ENCODE measurements around the gene MCTP2.

Gene MCTP2

GRCh38 chr15:94375997-94376396 is 144.6 kb downstream of the MCTP2 start:
- no peak for TF ChIP-seq CTCF (IDR thresholded peaks at IDR 0.05; ENCODE audit: insufficient read depth, low read length, missing control alignments)
- DNase-seq (ENCODE audit: low read depth, low spot score): no peak
- CTCF ChIA-PET: no interaction called here
- POLR2A ChIA-PET: no interaction called here
- H3K4me3 ChIP-seq (ENCODE audit: low read depth, low read length): no peak overlapping the region

- no peak for DNase-seq (ENCODE audit: low read depth, low spot score)
- no peak for TF ChIP-seq CTCF (IDR thresholded peaks at IDR 0.05; ENCODE audit: insufficient read depth, low read length, missing control alignments)
- CTCF ChIA-PET: no interaction called here
- no peak overlapping the region for H3K4me3 ChIP-seq (ENCODE audit: low read depth, low read length)
- POLR2A ChIA-PET: no interaction called here
Measured at GRCh38 chr15:94379986-94380385, 148.6 kb downstream of the MCTP2 start.

GRCh38 chr15:94380798-94381197 is 149.4 kb downstream of the MCTP2 start:
- no peak for TF ChIP-seq CTCF (IDR thresholded peaks at IDR 0.05; ENCODE audit: insufficient read depth, low read length, missing control alignments)
- ChIA-PET CTCF (no interaction called here), POLR2A (no interaction called here)
- H3K4me3 ChIP-seq (ENCODE audit: low read depth, low read length): no peak overlapping the region
- no peak for DNase-seq (ENCODE audit: low read depth, low spot score)

GRCh38 chr15:94381384-94381783 is 150.0 kb downstream of the MCTP2 start:
- no peak for DNase-seq (ENCODE audit: low read depth, low spot score)
- ChIA-PET CTCF (no interaction called here), POLR2A (no interaction called here)
- no peak overlapping the region for H3K4me3 ChIP-seq (ENCODE audit: low read depth, low read length)
- no peak for TF ChIP-seq CTCF (IDR thresholded peaks at IDR 0.05; ENCODE audit: insufficient read depth, low read length, missing control alignments)

DNA sequence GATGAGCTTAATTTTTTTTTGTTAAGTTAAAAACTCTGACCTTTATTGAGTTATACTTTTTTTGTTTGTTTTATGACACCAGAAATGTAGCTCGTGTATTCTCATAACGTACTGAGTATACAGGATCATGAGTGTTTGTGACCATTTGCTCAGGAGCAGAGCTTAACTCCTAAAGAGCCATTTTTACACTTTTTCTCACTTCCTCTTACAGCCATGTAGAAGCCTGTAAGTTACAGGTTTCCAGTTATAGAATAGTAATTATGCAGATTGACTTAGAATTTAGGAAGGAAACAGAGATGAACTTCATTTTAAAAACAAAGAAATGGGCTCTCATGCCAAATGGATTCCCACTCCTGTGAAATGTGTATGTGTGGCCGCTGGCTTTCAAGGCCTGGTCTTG is 151.7 kb downstream of the MCTP2 start:
- no peak for TF ChIP-seq CTCF (IDR thresholded peaks at IDR 0.05; ENCODE audit: insufficient read depth, low read length, missing control alignments)
- H3K4me3 ChIP-seq (ENCODE audit: low read depth, low read length): no peak overlapping the region
- no peak for DNase-seq (ENCODE audit: low read depth, low spot score)
- CTCF ChIA-PET: interaction anchor here (0.6 kb wide), 1 partner anchor 59 kb away, joined by 3 read pairs; no protein-coding TSS in a partner anchor
- POLR2A ChIA-PET: no interaction called here

DNA sequence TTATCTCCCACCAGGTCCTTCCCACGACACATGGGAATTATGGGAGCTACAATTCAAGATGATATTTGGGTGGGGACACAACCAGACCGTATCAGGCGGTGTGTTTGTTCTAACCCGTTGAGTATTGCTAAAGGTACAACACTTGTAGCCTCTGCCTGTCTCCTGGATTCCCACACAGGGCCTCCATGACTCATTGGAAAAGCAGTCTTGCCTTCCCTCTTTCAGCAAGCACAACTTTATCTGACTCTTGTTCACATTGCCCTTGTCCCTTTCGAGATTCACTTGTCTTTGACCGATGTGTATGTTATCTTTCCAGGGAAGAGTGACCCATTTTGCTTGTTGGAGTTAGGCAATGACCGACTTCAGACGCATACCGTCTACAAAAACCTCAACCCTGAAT is 152.3 kb downstream of the MCTP2 start:
- TF ChIP-seq CTCF (IDR thresholded peaks at IDR 0.05; ENCODE audit: insufficient read depth, low read length, missing control alignments): no peak
- no peak for DNase-seq (ENCODE audit: low read depth, low spot score)
- H3K4me3 ChIP-seq (ENCODE audit: low read depth, low read length): no peak overlapping the region
- CTCF ChIA-PET: no interaction called here
- POLR2A ChIA-PET: no interaction called here

All from AG04449 (cell line).